ENCODE results near the gene GLIPR1L1. TPM values are rescaled to one million over a fixed set of nuclear protein-coding genes. Genes with fewer than 3 reads are reported as not detected.
"Not testable (repeated sequence)": the region's sequence is repeated elsewhere in the genome, so short reads cannot be mapped to it uniquely, and the experiment has no call there.

Gene GLIPR1L1
- total RNA-seq, 1 donor from 2014 or later, result not detected

GRCh38 chr12:75329918-75330826 lies 4.3 kb upstream of the GLIPR1L1 start, which contains the start of gene CAPS2:
Gene CAPS2 (minus strand): TSS chr12:75330324. CDS start chr12:75326498, 3,826 bp downstream.
- H3K27me3 Mint-ChIP-seq (ENCODE audit: low read depth), result peaks cover 3% of the 10 kb centered on the region
- H3K27ac Mint-ChIP-seq, result peak within 1 kb of the TSS; percentile 84
- no peaks in the 10 kb centered on the region for H3K36me3 Mint-ChIP-seq
- peak within 1 kb of the TSS; percentile 96 for H3K4me3 Mint-ChIP-seq
- peak; percentile 63 to 83 for DNase-seq (ENCODE audit: low spot score in 2 of 2, unreplicated experiment in 2 of 2)
- H3K9me3 Mint-ChIP-seq, result no peaks in the 10 kb centered on the region
- H3K4me1 Mint-ChIP-seq, result peaks cover 12% of the 10 kb centered on the region
- TF ChIP-seq CTCF (IDR thresholded peaks at IDR 0.05; ENCODE audit: unreplicated experiment), result no peak

GRCh38 chr12:75337905-75338304 lies 3.4 kb downstream of the GLIPR1L1 start:
- no peak for DNase-seq (ENCODE audit: low spot score in 2 of 2, unreplicated experiment in 2 of 2)
- TF ChIP-seq CTCF (IDR thresholded peaks at IDR 0.05; ENCODE audit: unreplicated experiment), result no peak
- Mint-ChIP-seq H3K27me3 (ENCODE audit: low read depth) (peaks cover 5% of the 10 kb centered on the region), H3K4me1 (peaks cover 5% of the 10 kb centered on the region), H3K9me3 (peaks cover 9% of the 10 kb centered on the region), H3K4me3 (no peak overlapping the region), H3K36me3 (peaks cover 2% of the 10 kb centered on the region), H3K27ac (no peak overlapping the region)

DNA sequence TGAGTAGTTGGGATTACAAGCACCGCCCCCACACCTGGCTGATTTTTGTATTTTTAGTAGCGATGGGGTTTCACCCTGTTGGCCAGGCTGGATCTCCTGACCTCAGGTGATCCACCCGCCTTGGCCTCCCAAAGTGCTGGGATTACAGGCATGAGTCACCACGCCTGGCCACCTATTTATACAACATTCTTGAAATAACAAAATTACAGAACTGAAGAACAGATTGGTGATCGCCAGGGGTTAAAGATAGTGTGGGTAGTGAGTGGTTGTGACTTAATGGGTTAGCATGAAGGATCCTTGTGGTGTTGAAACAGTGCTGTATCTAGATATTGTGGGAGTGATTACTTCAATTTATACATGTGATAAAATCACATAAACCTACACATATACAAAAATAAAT lies 7.4 kb downstream of the GLIPR1L1 start:
- no peaks in the 10 kb centered on the region for H3K27me3 Mint-ChIP-seq (ENCODE audit: low read depth)
- H3K36me3 Mint-ChIP-seq, result peaks cover 2% of the 10 kb centered on the region
- no peak overlapping the region for H3K4me3 Mint-ChIP-seq
- no peak for DNase-seq (ENCODE audit: low spot score in 2 of 2, unreplicated experiment in 2 of 2)
- no peaks in the 10 kb centered on the region for H3K4me1 Mint-ChIP-seq
- no peak for TF ChIP-seq CTCF (IDR thresholded peaks at IDR 0.05; ENCODE audit: unreplicated experiment)
- peaks cover 9% of the 10 kb centered on the region for H3K9me3 Mint-ChIP-seq
- no peak overlapping the region for H3K27ac Mint-ChIP-seq

- Mint-ChIP-seq H3K4me3 (no peak overlapping the region), H3K27ac (no peak overlapping the region), H3K4me1 (no peaks in the 10 kb centered on the region), H3K27me3 (ENCODE audit: low read depth) (no peaks in the 10 kb centered on the region), H3K36me3 (peaks cover 2% of the 10 kb centered on the region), H3K9me3 (peaks cover 4% of the 10 kb centered on the region)
- TF ChIP-seq CTCF (IDR thresholded peaks at IDR 0.05; ENCODE audit: unreplicated experiment), result no peak
- DNase-seq (ENCODE audit: low spot score in 2 of 2, unreplicated experiment in 2 of 2), result no peak
Observed at GRCh38 chr12:75345531-75345930, 11.1 kb downstream of the GLIPR1L1 start.

DNA sequence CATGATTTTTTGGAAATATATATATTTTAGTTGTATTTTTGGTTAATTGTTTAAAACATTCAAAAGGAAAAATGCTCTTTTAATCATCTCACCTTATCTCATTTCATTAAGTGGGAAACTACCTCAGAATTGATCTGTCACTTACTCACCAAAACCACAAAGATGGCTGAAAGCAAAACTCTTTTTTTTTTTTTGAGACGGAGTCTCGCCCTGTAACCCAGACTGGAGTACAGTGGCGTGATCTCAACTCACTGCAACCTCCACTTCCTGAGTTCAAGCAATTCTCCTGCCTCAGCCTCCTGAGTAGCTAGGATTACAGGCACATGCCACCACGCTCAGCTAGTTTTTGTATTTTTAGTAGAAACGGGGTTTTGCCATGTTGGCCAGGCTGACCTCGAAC lies 11.7 kb downstream of the GLIPR1L1 start:
- not testable (repeated sequence) for H3K4me1 Mint-ChIP-seq; H3K4me3 Mint-ChIP-seq; H3K27ac Mint-ChIP-seq; DNase-seq (ENCODE audit: low spot score in 2 of 2, unreplicated experiment in 2 of 2); H3K27me3 Mint-ChIP-seq (ENCODE audit: low read depth); H3K9me3 Mint-ChIP-seq; H3K36me3 Mint-ChIP-seq

DNA sequence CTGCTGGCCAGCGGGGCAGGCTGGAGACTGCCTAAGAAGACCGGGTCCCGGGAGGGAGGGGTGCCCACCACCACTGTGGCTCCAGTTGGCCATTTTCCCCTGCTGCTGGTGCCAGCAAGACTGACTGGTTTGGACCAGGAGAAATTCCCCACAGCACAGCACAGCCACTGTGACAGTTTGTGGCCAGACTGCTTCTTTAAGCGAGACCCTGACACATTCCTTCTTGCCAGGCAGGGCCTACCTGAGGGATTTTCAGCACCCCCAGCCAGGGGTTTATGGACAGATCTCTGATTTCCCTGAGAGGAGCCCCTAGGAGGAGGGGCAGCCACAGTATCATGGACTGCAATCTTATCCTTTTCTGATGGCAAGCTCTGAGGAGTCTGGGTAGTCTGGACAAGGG lies 15.5 kb downstream of the GLIPR1L1 start:
- H3K36me3 Mint-ChIP-seq, result peaks cover 25% of the 10 kb centered on the region
- no peak overlapping the region for H3K27ac Mint-ChIP-seq
- no peak for DNase-seq (ENCODE audit: low spot score in 2 of 2, unreplicated experiment in 2 of 2)
- no peak overlapping the region for H3K4me3 Mint-ChIP-seq
- H3K27me3 Mint-ChIP-seq (ENCODE audit: low read depth), result no peaks in the 10 kb centered on the region
- no peaks in the 10 kb centered on the region for H3K4me1 Mint-ChIP-seq
- no peak for TF ChIP-seq CTCF (IDR thresholded peaks at IDR 0.05; ENCODE audit: unreplicated experiment)
- peaks cover 35% of the 10 kb centered on the region for H3K9me3 Mint-ChIP-seq
